ENCODE measurements around the gene GALNT9. TPM values are rescaled to one million over a fixed set of nuclear protein-coding genes. Genes with fewer than 3 reads are reported as not detected.

GALNT9 gene
- polyA plus RNA-seq, 3 donors, result not detected

GRCh38 chr12:132197581-132198354 lies 131.6 kb downstream of the GALNT9 start:
- Mint-ChIP-seq H3K27me3 (ENCODE audit: low read depth in 3 of 3) (peaks cover 5 to 14% (median 5%) of the 10 kb centered on the region in 3 donors), H3K9me3 (peaks cover 15 to 27% (median 22%) of the 10 kb centered on the region in 7 donors), H3K36me3 (no peaks in the 10 kb centered on the region), H3K4me1 (no peaks in the 10 kb centered on the region), H3K27ac (no peak overlapping the region), H3K4me3 (no peak overlapping the region)
- intact Hi-C loops (cut with micrococcal nuclease), result loop anchor here in 1 of 2 donors (10.0 kb wide), 1 partner anchor 297 kb away; the partner anchor contains the start of gene FBRSL1
- peaks cover 18 to 23% of the 10 kb centered on the region in 2 donors for H3K9me3 ChIP-seq (replicated peaks in 1 of 2; ENCODE audit: control insufficient read depth in 1 of 2, insufficient read depth in 1 of 2, low read length in 2 of 2)
- H4K20me1 ChIP-seq (ENCODE audit: insufficient read depth, low read length), result no peaks in the 10 kb centered on the region
- H3K4me3 ChIP-seq (replicated peaks in 1 of 3; ENCODE audit: low read depth in 2 of 3, low read length in 3 of 3), result no peak overlapping the region
- no peaks in the 10 kb centered on the region for H3K79me2 ChIP-seq (ENCODE audit: insufficient read depth, low read length)
- no peak overlapping the region for H3K4me2 ChIP-seq (replicated peaks; ENCODE audit: extremely low read depth, low read length, poor library complexity, severe bottlenecking)
- no peaks in the 10 kb centered on the region for H3K27me3 ChIP-seq (ENCODE audit: control insufficient read depth in 2 of 2, insufficient read depth in 2 of 2, low read length in 2 of 2)
- no peak overlapping the region for H3K27ac ChIP-seq (ENCODE audit: low read depth in 1 of 2, low read length in 2 of 2)
- H3K36me3 ChIP-seq (replicated peaks in 1 of 2; ENCODE audit: control insufficient read depth in 1 of 2, insufficient read depth in 2 of 2, low read length in 2 of 2), result no peaks in the 10 kb centered on the region
- 92% methylated on average over 40 of the region's 44 CpGs for WGBS (ENCODE audit: insufficient coverage)
- no peaks in the 10 kb centered on the region for H3K4me1 ChIP-seq (ENCODE audit: control insufficient read depth in 1 of 2, insufficient read depth in 2 of 2, low read length in 2 of 2)
- H3K9ac ChIP-seq (ENCODE audit: insufficient read depth, low read length, poor library complexity, severe bottlenecking), result no peak overlapping the region
- no peak for TF ChIP-seq CTCF (IDR thresholded peaks at IDR 0.05)
- H2AFZ ChIP-seq (ENCODE audit: insufficient read depth, low read depth, low read length, poor library complexity, severe bottlenecking), result no peak overlapping the region
- DNase-seq, result no peak

GRCh38 chr12:132196873-132197390 lies 132.5 kb downstream of the GALNT9 start:
- H3K27me3 Mint-ChIP-seq (ENCODE audit: low read depth in 3 of 3), result peaks cover 4 to 21% (median 7%) of the 10 kb centered on the region in 3 donors
- H3K4me3 Mint-ChIP-seq, result no peak overlapping the region
- Histone ChIP-seq H3K27me3 (ENCODE audit: control insufficient read depth in 2 of 2, insufficient read depth in 2 of 2, low read length in 2 of 2) (peaks cover 0 to 3% of the 10 kb centered on the region in 2 donors), H4K20me1 (ENCODE audit: insufficient read depth, low read length) (no peaks in the 10 kb centered on the region), H3K27ac (ENCODE audit: low read depth in 1 of 2, low read length in 2 of 2) (no peak overlapping the region), H3K4me1 (ENCODE audit: control insufficient read depth in 1 of 2, insufficient read depth in 2 of 2, low read length in 2 of 2) (no peaks in the 10 kb centered on the region), H3K4me2 (replicated peaks; ENCODE audit: extremely low read depth, low read length, poor library complexity, severe bottlenecking) (no peak overlapping the region), H3K4me3 (replicated peaks in 1 of 3; ENCODE audit: low read depth in 2 of 3, low read length in 3 of 3) (no peak overlapping the region), H3K9me3 (replicated peaks in 1 of 2; ENCODE audit: control insufficient read depth in 1 of 2, insufficient read depth in 1 of 2, low read length in 2 of 2) (peaks cover 18 to 31% of the 10 kb centered on the region in 2 donors), H2AFZ (ENCODE audit: insufficient read depth, low read depth, low read length, poor library complexity, severe bottlenecking) (no peak overlapping the region), H3K36me3 (replicated peaks in 1 of 2; ENCODE audit: control insufficient read depth in 1 of 2, insufficient read depth in 2 of 2, low read length in 2 of 2) (no peaks in the 10 kb centered on the region), H3K9ac (ENCODE audit: insufficient read depth, low read length, poor library complexity, severe bottlenecking) (no peak overlapping the region), H3K79me2 (ENCODE audit: insufficient read depth, low read length) (no peaks in the 10 kb centered on the region)
- no peaks in the 10 kb centered on the region for H3K36me3 Mint-ChIP-seq
- H3K27ac Mint-ChIP-seq, result no peak overlapping the region
- intact Hi-C loops (cut with micrococcal nuclease), result loop anchor here in 1 of 2 donors (10.0 kb wide), 1 partner anchor 298 kb away; the partner anchor contains the start of gene FBRSL1
- WGBS (ENCODE audit: insufficient coverage), result 91% methylated on average over 22 of the region's 22 CpGs
- no peak for DNase-seq
- no peak for TF ChIP-seq CTCF (IDR thresholded peaks at IDR 0.05)
- no peaks in the 10 kb centered on the region for H3K4me1 Mint-ChIP-seq
- H3K9me3 Mint-ChIP-seq, result peaks cover 17 to 34% (median 25%) of the 10 kb centered on the region in 7 donors
